GM12878 (cell line): ENCODE data around the gene BCAP31.

Source experiments
- EZH2 ChIP-seq: IDR thresholded peaks from 2 replicates; pipeline ENCODE4 v1.6.1; 2012; ENCODE audit warnings: low read depth, mild to moderate bottlenecking, control low read depth, inconsistent platforms, low read length, borderline replicate concordance; ENCODE audit not compliant: control insufficient read depth
- LARP7 ChIP-seq: fragments of 450-650 bp; IDR thresholded peaks from 2 replicates; pipeline ENCODE4 v1.6.1; 2017; ENCODE audit warnings: mild to moderate bottlenecking
- NFYB ChIP-seq: IDR thresholded peaks from 2 replicates; pipeline ENCODE4 v1.6.1; 2011; ENCODE audit warnings: low read depth, mild to moderate bottlenecking, low read length, improper control_type of control experiment, moderate library complexity; ENCODE audit not compliant: insufficient read depth
- PBX3 ChIP-seq: IDR thresholded peaks from 2 replicates; pipeline ENCODE4 v1.6.1; 2011; ENCODE audit warnings: mild to moderate bottlenecking, low read depth, low read length, moderate library complexity; ENCODE audit not compliant: insufficient replicate concordance
- POLR2A ChIP-seq: IDR thresholded peaks from 2 replicates; pipeline ENCODE4 v1.6.1; 2011; ENCODE audit warnings: low read depth, mild to moderate bottlenecking, low read length
- POLR2AphosphoS5 ChIP-seq: IDR thresholded peaks from 2 replicates; pipeline ENCODE4 v1.6.1; 2011; ENCODE audit warnings: mild to moderate bottlenecking, low read length, inconsistent platforms
- SIN3A ChIP-seq: IDR thresholded peaks from 2 replicates; pipeline ENCODE4 v1.6.1; 2012; ENCODE audit warnings: low read depth, low read length, improper control_type of control experiment
- ZZZ3 ChIP-seq: IDR thresholded peaks from 2 replicates; pipeline ENCODE4 v1.6.1; 2011; ENCODE audit warnings: low read depth; ENCODE audit not compliant: control insufficient read depth, insufficient read length
- TF ChIP-seq, protein P1 (sequence below), 3 experiments: IDR thresholded peaks in 2 of 3; conservative IDR thresholded peaks in 1 of 3; 2 replicates each; pipeline ENCODE4 v1.5.1; 2011; ENCODE audit warnings: low read depth in 3 of 3, low read length in 3 of 3, mild to moderate bottlenecking in 3 of 3, control low read depth in 2 of 3, moderate library complexity in 2 of 3, inconsistent platforms in 1 of 3, mixed read lengths in 1 of 3; ENCODE audit not compliant: control insufficient read depth in 2 of 3, insufficient read depth in 1 of 3; ENCODE audit errors: extremely low read depth in 1 of 3

DNA sequence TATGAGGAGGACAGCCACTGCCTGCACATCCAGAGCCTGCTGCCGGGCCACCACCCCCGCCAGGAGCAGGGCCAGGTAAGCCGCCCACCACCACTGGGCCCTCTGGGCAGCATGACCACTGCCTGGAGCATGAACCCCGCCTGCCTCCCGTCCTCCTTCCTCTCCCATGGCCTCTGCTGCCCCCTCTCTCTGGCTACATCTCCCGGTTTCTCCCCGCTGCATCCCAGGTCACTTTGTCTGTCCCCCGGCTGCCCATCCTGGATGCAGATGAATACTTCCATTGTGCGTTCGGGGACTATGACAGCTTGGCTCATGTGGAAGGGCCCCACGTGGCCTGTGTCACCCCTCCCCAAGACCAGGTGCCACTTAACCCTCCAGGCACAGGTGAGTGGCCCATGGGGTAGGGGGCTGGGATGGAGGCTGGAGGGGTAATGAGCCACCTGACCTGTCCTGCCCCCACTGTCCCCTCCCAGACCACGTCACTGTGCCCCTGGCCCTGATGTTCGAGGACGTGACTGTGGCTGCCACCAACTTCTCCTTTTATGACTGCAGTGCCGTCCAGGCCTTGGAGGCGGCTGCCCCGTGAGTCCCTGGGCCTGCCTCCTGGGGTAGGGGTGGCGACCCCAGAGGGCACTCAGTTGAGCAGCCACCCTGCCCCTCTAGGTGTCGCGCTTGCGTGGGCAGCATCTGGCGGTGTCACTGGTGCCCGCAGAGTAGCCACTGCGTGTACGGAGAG lies 45.8 kb upstream of the BCAP31 start:
- TF ChIP-seq POLR2AphosphoS5 (no peak), NFYB (no peak), POLR2A (no peak), EZH2 (no peak), SIN3A (no peak), PBX3 (no peak), LARP7 (no peak), ZZZ3 (no peak)
- TF ChIP-seq, protein P1, sequence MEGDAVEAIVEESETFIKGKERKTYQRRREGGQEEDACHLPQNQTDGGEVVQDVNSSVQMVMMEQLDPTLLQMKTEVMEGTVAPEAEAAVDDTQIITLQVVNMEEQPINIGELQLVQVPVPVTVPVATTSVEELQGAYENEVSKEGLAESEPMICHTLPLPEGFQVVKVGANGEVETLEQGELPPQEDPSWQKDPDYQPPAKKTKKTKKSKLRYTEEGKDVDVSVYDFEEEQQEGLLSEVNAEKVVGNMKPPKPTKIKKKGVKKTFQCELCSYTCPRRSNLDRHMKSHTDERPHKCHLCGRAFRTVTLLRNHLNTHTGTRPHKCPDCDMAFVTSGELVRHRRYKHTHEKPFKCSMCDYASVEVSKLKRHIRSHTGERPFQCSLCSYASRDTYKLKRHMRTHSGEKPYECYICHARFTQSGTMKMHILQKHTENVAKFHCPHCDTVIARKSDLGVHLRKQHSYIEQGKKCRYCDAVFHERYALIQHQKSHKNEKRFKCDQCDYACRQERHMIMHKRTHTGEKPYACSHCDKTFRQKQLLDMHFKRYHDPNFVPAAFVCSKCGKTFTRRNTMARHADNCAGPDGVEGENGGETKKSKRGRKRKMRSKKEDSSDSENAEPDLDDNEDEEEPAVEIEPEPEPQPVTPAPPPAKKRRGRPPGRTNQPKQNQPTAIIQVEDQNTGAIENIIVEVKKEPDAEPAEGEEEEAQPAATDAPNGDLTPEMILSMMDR (IDR thresholded peaks at IDR 0.05 in 2 of 3, conservative IDR thresholded peaks at IDR 0.05 in 1 of 3; ENCODE audit: control insufficient read depth in 2 of 3, extremely low read depth in 1 of 3, insufficient read depth in 1 of 3, low read depth in 3 of 3, low read length in 3 of 3) = no peak
